GM21528 (cell line): Measurements from ENCODE around the gene TICRR.

Experiments used
- ATAC-seq: cut with Tn5 transposase; IDR thresholded peaks from one replicate; pipeline ENCODE4 v1.9.1; 2021; ENCODE audit warnings: mild to moderate bottlenecking, moderate library complexity; ENCODE audit not compliant: unreplicated experiment, low FRiP score

The TICRR gene

GRCh38 chr15:89628301-89628700 is 53.0 kb downstream of the TICRR start:
- ATAC-seq, result no peak

- ATAC-seq, result no peak
Measured at GRCh38 chr15:89628806-89629715, 53.8 kb downstream of the TICRR start.

- ATAC-seq, result no peak
Measured at GRCh38 chr15:89629829-89630228, 54.6 kb downstream of the TICRR start.

GRCh38 chr15:89630260-89630659 is 55.0 kb downstream of the TICRR start:
- no peak for ATAC-seq

- no peak for ATAC-seq
Measured at GRCh38 chr15:89630974-89631901, 56.0 kb downstream of the TICRR start.

DNA sequence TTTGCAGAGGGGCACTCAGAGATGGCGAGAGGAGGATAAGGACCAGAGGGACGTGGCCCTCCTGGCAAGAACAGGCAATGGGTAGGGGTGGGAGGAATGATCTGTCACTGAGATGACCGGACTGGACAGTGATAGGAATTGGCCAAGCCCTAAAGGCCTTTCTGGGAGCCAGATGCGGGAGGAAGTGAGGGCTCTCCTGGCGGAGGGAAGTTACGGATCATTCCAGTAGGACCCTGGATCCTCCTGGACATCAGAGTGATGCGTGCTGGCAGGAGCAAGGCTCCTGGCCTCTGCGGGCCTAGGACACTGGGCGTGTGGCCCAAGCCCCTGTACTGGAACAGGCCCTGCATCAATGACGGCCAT is 56.6 kb downstream of the TICRR start:
- ATAC-seq, result no peak

GRCh38 chr15:89632563-89633430 is 57.5 kb downstream of the TICRR start:
- ATAC-seq, result no peak

- no peak for ATAC-seq
Measured at GRCh38 chr15:89633585-89633984, 58.3 kb downstream of the TICRR start.

DNA sequence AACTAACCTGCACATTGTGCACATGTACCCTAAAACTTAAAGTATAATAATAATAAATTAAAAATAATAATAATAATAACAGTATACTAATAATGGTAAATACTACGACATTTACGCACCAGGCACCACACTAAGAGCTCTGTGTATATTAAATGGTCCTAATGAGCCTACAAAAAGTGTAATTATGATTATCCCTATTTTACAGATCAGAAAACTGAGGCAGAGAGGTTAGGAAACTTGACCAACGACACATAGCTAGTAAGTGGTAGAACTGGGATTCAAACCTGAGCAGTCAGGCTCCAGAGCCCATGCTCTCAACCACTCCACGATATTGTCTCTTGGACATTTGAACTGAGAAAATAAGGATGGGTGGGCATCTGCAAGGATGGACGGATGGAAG is 65.0 kb downstream of the TICRR start:
- ATAC-seq, result no peak

GRCh38 chr15:89641053-89641452 is 65.8 kb downstream of the TICRR start:
- ATAC-seq, result no peak

DNA sequence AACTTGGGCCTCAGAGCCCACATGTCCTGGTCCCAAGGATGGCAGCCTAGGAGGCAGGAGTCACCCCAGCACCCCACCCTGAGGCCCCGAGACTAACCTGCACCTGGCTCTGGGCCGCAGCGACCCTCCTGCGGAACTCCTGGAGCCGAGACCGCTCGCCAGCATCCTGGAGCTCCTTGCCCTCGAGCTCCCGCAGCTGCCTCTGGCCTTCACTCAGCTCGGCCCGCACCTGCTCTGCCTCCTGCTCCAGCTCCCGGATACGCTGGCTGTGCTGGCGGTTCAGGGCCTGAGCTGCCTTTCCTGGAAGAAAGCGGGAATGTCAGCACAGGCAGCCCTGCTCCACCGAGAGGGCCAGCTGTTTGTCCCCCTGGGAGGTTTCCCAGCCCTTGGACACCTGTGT is 66.8 kb downstream of the TICRR start:
- no peak for ATAC-seq

DNA sequence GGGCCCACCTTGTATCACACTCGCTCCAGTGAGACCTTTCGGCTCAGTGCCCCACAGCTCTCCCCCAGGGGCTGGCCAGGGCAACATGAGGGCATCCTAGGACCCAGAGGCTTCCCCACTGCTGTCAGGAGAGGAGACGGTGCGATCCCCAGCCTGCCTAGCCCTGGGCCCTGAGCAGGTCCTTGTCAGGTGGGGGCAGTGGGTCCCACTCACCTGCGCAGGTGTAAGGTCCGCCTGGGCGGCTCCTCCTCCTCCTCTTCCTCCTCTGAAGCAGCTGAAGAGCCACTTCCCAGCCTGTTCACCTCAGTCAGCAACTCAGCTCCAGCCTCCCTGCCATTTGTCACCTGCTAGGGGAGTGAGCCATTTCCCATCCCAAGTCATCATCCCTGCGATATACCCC is 70.4 kb downstream of the TICRR start:
- no peak for ATAC-seq

DNA sequence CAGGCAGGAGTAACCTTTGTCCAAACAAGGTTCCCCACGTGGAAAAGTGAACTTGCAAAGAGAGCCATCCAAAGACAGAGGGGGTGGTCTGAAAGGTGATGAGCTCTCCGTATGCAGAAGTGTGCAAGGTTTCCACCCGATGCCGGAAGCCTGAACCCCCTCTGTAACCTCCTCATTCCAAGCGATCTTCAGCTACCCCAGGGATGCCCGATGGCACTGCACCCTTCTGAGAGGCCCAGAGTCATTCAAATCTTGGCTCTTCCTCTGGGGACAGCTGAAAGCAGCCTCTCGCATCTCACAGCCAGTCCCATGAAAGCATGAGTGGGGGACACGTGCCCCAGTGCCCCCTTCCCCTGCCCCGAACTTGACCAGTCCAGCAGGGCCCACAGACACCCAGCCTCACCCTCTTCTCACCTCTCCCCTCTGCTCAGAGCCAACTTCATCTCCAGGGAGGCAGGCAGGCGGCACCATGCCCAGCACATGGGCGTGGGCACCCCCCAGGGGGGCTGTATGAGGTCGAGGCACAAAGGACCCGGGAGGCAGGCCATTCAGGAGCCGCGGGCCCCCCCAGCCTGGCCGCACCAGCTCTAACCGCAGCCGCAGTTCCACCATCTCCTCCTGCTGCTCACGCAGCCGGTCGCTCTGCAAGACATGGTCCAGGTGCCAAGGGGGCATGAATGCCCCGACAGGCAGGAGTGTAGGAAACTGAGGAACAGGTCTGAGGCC is 71.3 kb downstream of the TICRR start:
- no peak for ATAC-seq

DNA sequence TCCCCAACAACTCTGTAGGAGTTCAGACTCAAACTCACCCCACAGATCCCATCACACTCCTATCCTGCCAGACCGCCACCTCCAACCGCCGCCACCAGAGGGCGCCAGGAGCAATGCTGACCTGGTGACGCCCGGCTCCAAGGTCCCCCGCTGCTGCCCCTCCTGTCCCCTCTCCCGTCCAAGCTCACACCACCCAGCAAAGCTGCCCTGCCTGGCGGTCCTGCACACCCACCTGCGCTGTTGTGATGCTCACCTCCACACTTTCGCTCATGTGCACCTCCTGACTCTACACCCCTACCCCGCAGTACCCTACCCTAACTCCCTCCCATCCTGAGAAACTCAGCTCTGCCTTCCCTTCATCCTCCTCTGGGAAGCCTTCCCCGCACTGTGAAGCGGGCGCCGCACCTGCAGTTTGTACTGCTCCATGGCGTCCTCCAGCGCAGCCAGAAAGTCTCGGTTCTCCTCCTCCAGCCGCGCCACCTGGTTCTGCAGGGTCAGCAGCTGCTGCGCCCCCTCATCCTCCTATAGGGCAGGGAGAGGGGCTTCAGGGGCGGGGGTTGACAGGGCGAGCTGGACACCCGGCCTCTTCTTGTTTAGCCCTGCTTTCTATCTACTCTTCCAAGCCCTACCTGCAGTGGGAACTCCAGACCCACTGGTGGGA is 72.1 kb downstream of the TICRR start:
- no peak for ATAC-seq

GRCh38 chr15:89648106-89649012 is 73.1 kb downstream of the TICRR start:
- no peak for ATAC-seq

DNA sequence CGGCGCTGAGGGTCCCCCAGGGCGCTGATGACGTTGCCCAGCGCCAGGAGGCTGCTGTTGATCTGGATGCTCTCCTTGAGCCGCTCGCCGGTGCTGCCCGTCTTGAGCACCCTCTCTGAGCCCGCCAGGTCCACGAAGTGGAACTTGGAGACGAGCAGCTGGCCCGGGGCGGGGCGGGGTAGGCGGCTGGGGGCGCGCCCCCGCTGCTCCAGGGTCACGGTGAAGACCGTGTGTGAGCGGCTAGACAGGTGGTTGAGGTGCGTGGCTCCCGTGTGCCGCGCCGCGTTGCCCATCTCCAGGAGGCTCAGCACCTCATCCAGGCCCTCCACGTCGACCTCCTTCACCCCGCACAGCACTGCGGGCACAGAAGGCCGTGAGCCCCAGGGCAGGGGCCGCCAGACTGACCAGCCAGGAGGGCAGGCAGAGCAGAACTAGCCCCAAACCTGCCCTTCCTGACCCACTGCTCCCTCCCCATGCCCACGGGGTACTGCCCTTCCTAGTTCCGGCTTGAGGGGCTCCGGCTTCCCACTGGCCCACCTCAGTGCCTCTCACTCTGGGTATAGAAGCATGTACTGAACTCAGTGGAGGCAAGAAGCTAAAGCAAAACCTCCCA is 73.8 kb downstream of the TICRR start:
- ATAC-seq, result no peak

GRCh38 chr15:89649716-89650115 is 74.4 kb downstream of the TICRR start:
- no peak for ATAC-seq

- no peak for ATAC-seq
Measured at GRCh38 chr15:89652131-89652530, 76.9 kb downstream of the TICRR start.
